HL-60/S4 (cell line): ENCODE results near the gene ANKS3.

Experiments used
- in situ Hi-C: fragments of 300-500 bp; cut with MboI; formaldehyde crosslinking; loops from 2 replicates; pipeline ENCODE4 v1.14.3; 2022; ENCODE audit warnings: low sequenced_read_pairs

ANKS3 gene

GRCh38 chr16:4686497-4687210 is 47.4 kb downstream of the ANKS3 start:
- in situ Hi-C loops = no loop called here

GRCh38 chr16:4685776-4686496 is 48.1 kb downstream of the ANKS3 start:
- in situ Hi-C loops = no loop called here

GRCh38 chr16:4685292-4685691 is 48.8 kb downstream of the ANKS3 start:
- in situ Hi-C loops = no loop called here

GRCh38 chr16:4684763-4685162 is 49.3 kb downstream of the ANKS3 start:
- in situ Hi-C loops = no loop called here

GRCh38 chr16:4684058-4684715 is 49.9 kb downstream of the ANKS3 start:
- in situ Hi-C loops = no loop called here

GRCh38 chr16:4683255-4684057 is 50.6 kb downstream of the ANKS3 start:
- in situ Hi-C loops = no loop called here

- in situ Hi-C loops = no loop called here
Observed at GRCh38 chr16:4682616-4683254, 51.3 kb downstream of the ANKS3 start.

- in situ Hi-C loops = no loop called here
Observed at GRCh38 chr16:4682084-4682591, 51.9 kb downstream of the ANKS3 start.

- in situ Hi-C loops = no loop called here
Observed at GRCh38 chr16:4681471-4682083, 52.5 kb downstream of the ANKS3 start.

- in situ Hi-C loops = no loop called here
Observed at GRCh38 chr16:4680673-4681470, 53.2 kb downstream of the ANKS3 start.

GRCh38 chr16:4679850-4680636 is 54.0 kb downstream of the ANKS3 start:
- in situ Hi-C loops = loop anchor here (5.0 kb wide), 1 partner anchor 63 kb away; no protein-coding TSS in a partner anchor

GRCh38 chr16:4679156-4679849 is 54.8 kb downstream of the ANKS3 start:
- in situ Hi-C loops = loop anchor here (5.0 kb wide), 1 partner anchor 62 kb away; no protein-coding TSS in a partner anchor

- in situ Hi-C loops = loop anchor here (5.0 kb wide), 1 partner anchor 61 kb away; no protein-coding TSS in a partner anchor
Observed at GRCh38 chr16:4678596-4678995, 55.5 kb downstream of the ANKS3 start.

GRCh38 chr16:4677994-4678393 is 56.1 kb downstream of the ANKS3 start:
- in situ Hi-C loops = loop anchor here (5.0 kb wide), 1 partner anchor 61 kb away; no protein-coding TSS in a partner anchor

GRCh38 chr16:4677390-4677789 is 56.7 kb downstream of the ANKS3 start:
- in situ Hi-C loops = loop anchor here (5.0 kb wide), 1 partner anchor 60 kb away; no protein-coding TSS in a partner anchor

GRCh38 chr16:4676831-4677230 is 57.2 kb downstream of the ANKS3 start:
- in situ Hi-C loops = loop anchor here (5.0 kb wide), 1 partner anchor 60 kb away; no protein-coding TSS in a partner anchor
